H9 (cell line): Measurements from ENCODE around the gene CSTA. TPM values are rescaled to one million over a fixed set of nuclear protein-coding genes. Genes with fewer than 3 reads are reported as not detected.

Experiments
- DNase-seq: peaks from one replicate; pipeline ENCODE4 v3.0.0-alpha.2; 2017
- H2AFZ ChIP-seq: one replicate; pipeline ENCODE4 v1.6.1; 2013; ENCODE audit warnings: mild to moderate bottlenecking, low read length, control low read depth, moderate library complexity
- H2AK5ac ChIP-seq: 2 replicates; pipeline ENCODE4 v1.6.1; 2013; ENCODE audit warnings: low read length, control low read depth, mixed read lengths; ENCODE audit not compliant: insufficient read length
- H2BK120ac ChIP-seq: one replicate; pipeline ENCODE4 v1.6.1; 2013; ENCODE audit warnings: low read depth, mild to moderate bottlenecking, low read length, control low read depth, inconsistent platforms; ENCODE audit not compliant: poor library complexity, severe bottlenecking
- H2BK12ac ChIP-seq: 2 replicates; pipeline ENCODE4 v1.6.1; 2013; ENCODE audit warnings: low read length, control low read depth, mixed read lengths, low read depth; ENCODE audit not compliant: insufficient read length
- H2BK15ac ChIP-seq: 2 replicates; pipeline ENCODE4 v1.6.1; 2013; ENCODE audit warnings: low read depth, low read length, control low read depth
- H2BK20ac ChIP-seq: one replicate; pipeline ENCODE4 v1.6.1; 2013; ENCODE audit warnings: low read depth, mild to moderate bottlenecking, low read length, control low read depth, inconsistent platforms; ENCODE audit not compliant: poor library complexity, severe bottlenecking
- H2BK5ac ChIP-seq: 2 replicates; pipeline ENCODE4 v1.6.1; 2013; ENCODE audit warnings: low read length, control low read depth, mixed read lengths; ENCODE audit not compliant: insufficient read length
- H3K14ac ChIP-seq: 2 replicates; pipeline ENCODE4 v1.6.1; 2013; ENCODE audit warnings: low read length, control low read depth; ENCODE audit not compliant: insufficient read depth
- H3K18ac ChIP-seq: 2 replicates; pipeline ENCODE4 v1.6.1; 2013; ENCODE audit warnings: low read depth, mild to moderate bottlenecking, mixed read lengths, low read length, control low read depth; ENCODE audit not compliant: insufficient read length
- H3K23ac ChIP-seq: 2 replicates; pipeline ENCODE4 v1.6.1; 2013; ENCODE audit warnings: low read length, control low read depth, mixed read lengths, low read depth; ENCODE audit not compliant: insufficient read length
- H3K23me2 ChIP-seq: 2 replicates; pipeline ENCODE4 v1.6.1; 2013; ENCODE audit warnings: low read depth, mild to moderate bottlenecking, mixed read lengths, low read length, control low read depth; ENCODE audit not compliant: insufficient read length, poor library complexity, severe bottlenecking
- H3K27ac ChIP-seq: 2 replicates; pipeline ENCODE4 v1.5.1; 2013; ENCODE audit warnings: low read length, control low read depth, mixed read lengths, low read depth; ENCODE audit not compliant: insufficient read length
- H3K27me3 ChIP-seq: 2 replicates; pipeline ENCODE4 v1.6.1; 2013; ENCODE audit warnings: low read length, control low read depth, inconsistent platforms; ENCODE audit not compliant: insufficient read depth
- H3K4ac ChIP-seq: 2 replicates; pipeline ENCODE4 v1.6.1; 2013; ENCODE audit warnings: low read depth, mild to moderate bottlenecking, control low read depth, inconsistent platforms, low read length, moderate library complexity
- H3K4me1 ChIP-seq: 2 replicates; pipeline ENCODE4 v1.6.1; 2013; ENCODE audit warnings: low read length, control low read depth, inconsistent platforms; ENCODE audit not compliant: insufficient read depth
- H3K4me2 ChIP-seq: 2 replicates; pipeline ENCODE4 v1.6.1; 2013; ENCODE audit warnings: low read length, control low read depth, mixed read lengths; ENCODE audit not compliant: insufficient read length, insufficient read depth
- H3K56ac ChIP-seq: 2 replicates; pipeline ENCODE4 v1.6.1; 2013; ENCODE audit warnings: low read depth, mild to moderate bottlenecking, mixed read lengths, low read length, control low read depth; ENCODE audit not compliant: insufficient read length
- H3K79me1 ChIP-seq: 2 replicates; pipeline ENCODE4 v1.6.1; 2013; ENCODE audit warnings: low read depth, mild to moderate bottlenecking, moderate library complexity, low read length, control low read depth, inconsistent platforms; ENCODE audit not compliant: insufficient read depth, poor library complexity, severe bottlenecking
- H3K79me2 ChIP-seq: 2 replicates; pipeline ENCODE4 v1.6.1; 2013; ENCODE audit warnings: low read length, control low read depth, inconsistent platforms; ENCODE audit not compliant: insufficient read depth
- H3K9ac ChIP-seq: 2 replicates; pipeline ENCODE4 v1.6.1; 2013; ENCODE audit warnings: low read length, control low read depth, mixed read lengths; ENCODE audit not compliant: insufficient read length; ENCODE audit errors: extremely low read depth
- H3K9me3 ChIP-seq: one replicate; pipeline ENCODE4 v1.6.1; 2013; ENCODE audit warnings: low read depth, low read length, inconsistent platforms; ENCODE audit not compliant: control insufficient read depth
- H3T11ph ChIP-seq: one replicate; pipeline ENCODE4 v1.6.1; 2013; ENCODE audit warnings: mild to moderate bottlenecking, low read length, control low read depth, inconsistent platforms
- H4K20me1 ChIP-seq: one replicate; pipeline ENCODE4 v1.6.1; 2013; ENCODE audit not compliant: control insufficient read depth, insufficient read length, insufficient read depth
- H4K5ac ChIP-seq: 2 replicates; pipeline ENCODE4 v1.6.1; 2013; ENCODE audit warnings: low read depth, mild to moderate bottlenecking, mixed read lengths, low read length, control low read depth; ENCODE audit not compliant: insufficient read length
- H4K8ac ChIP-seq: replicated peaks from 2 replicates; pipeline ENCODE4 v1.6.1; 2013; ENCODE audit warnings: low read length, control low read depth, mixed read lengths, low read depth; ENCODE audit not compliant: insufficient read length
- H4K91ac ChIP-seq: 2 replicates; pipeline ENCODE4 v1.6.1; 2013; ENCODE audit warnings: low read depth, mild to moderate bottlenecking, moderate library complexity, mixed read lengths, low read length, control low read depth; ENCODE audit not compliant: insufficient read length
- H3K27ac Mint-ChIP-seq, 3 experiments: 2 replicates in 2 of 3; 3 replicates in 1 of 3; pipeline ENCODE4 v1.8.0; 2020 to 2021; ENCODE audit warnings: mixed read lengths in 3 of 3, mild to moderate bottlenecking in 1 of 3, moderate library complexity in 1 of 3
- H3K27me3 Mint-ChIP-seq: 2 replicates; pipeline ENCODE4 v1.8.0; 2021; ENCODE audit warnings: low read depth, mild to moderate bottlenecking, moderate library complexity, mixed read lengths
- H3K36me3 Mint-ChIP-seq, 3 experiments: 2 replicates in 2 of 3; 3 replicates in 1 of 3; pipeline ENCODE4 v1.8.0; 2020 to 2021; ENCODE audit warnings: low read depth in 3 of 3, mixed read lengths in 3 of 3; ENCODE audit not compliant: insufficient read depth in 1 of 3
- H3K4me1 Mint-ChIP-seq, 2 experiments: 2 replicates each; pipeline ENCODE4 v1.8.0; 2020; ENCODE audit warnings: mixed read lengths in 2 of 2
- H3K4me3 Mint-ChIP-seq, 2 experiments: 2 replicates in 1 of 2; 3 replicates in 1 of 2; pipeline ENCODE4 v1.8.0; 2020 to 2021; ENCODE audit warnings: mild to moderate bottlenecking in 2 of 2, mixed read lengths in 2 of 2, moderate library complexity in 1 of 2
- H3K9me3 Mint-ChIP-seq, 2 experiments: 2 replicates in 1 of 2; 3 replicates in 1 of 2; pipeline ENCODE4 v1.8.0; 2020; ENCODE audit warnings: mild to moderate bottlenecking in 2 of 2, mixed read lengths in 2 of 2, moderate library complexity in 1 of 2
- WGBS: extraction: QIAGEN DNeasy Blood & Tissue Kit; methylation state at CpG from one replicate; pipeline ENCODE4 v1.1.7; 2013; ENCODE audit warnings: missing lambda C conversion rate, low lambda C conversion rate, mixed read lengths; ENCODE audit not compliant: insufficient read length; ENCODE audit errors: extremely low coverage; 5-methylcytosine and 5-hydroxymethylcytosine counted together
- total RNA-seq: library from RNA; stranded (reverse); gene quantifications from 2 replicates; pipeline ENCODE4 v1.2.1, GENCODE V29; 2021
- TF ChIP-seq, protein P1 (sequence below): fragments of 200-600 bp; sonication (generic); conservative IDR thresholded peaks from 3 replicates; pipeline ENCODE4 v1.8.0; 2021; ENCODE audit warnings: antibody characterized with exemption, mild to moderate bottlenecking

CSTA gene
- total RNA-seq, 1 experiment from 2014 or later: not detected

DNA sequence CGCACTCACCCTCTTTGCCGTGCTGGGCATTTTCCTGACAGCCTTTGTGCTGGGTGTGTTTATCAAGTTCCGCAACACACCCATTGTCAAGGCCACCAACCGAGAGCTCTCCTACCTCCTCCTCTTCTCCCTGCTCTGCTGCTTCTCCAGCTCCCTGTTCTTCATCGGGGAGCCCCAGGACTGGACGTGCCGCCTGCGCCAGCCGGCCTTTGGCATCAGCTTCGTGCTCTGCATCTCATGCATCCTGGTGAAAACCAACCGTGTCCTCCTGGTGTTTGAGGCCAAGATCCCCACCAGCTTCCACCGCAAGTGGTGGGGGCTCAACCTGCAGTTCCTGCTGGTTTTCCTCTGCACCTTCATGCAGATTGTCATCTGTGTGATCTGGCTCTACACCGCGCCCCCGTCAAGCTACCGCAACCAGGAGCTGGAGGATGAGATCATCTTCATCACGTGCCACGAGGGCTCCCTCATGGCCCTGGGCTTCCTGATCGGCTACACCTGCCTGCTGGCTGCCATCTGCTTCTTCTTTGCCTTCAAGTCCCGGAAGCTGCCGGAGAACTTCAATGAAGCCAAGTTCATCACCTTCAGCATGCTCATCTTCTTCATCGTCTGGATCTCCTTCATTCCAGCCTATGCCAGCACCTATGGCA is 41.1 kb upstream of the CSTA start:
- Histone ChIP-seq H3K4me1 (no peaks in the 10 kb centered on the region), H2AFZ (no peak overlapping the region), H3K14ac (no peak overlapping the region), H3K23ac (no peak overlapping the region), H3K27ac (no peak overlapping the region), H3K79me2 (no peaks in the 10 kb centered on the region), H3K9ac (no peak overlapping the region), H3K27me3 (no peaks in the 10 kb centered on the region), H4K8ac (no peak overlapping the region), H3K4me2 (no peak overlapping the region), H3K9me3 (no peaks in the 10 kb centered on the region), H2BK15ac (no peak overlapping the region), H3K56ac (no peak overlapping the region), H4K5ac (no peak overlapping the region), H2BK5ac (no peak overlapping the region), H4K20me1 (no peaks in the 10 kb centered on the region), H4K91ac (no peak overlapping the region), H3K23me2 (no peaks in the 10 kb centered on the region), H2BK12ac (no peak overlapping the region), H2BK120ac (no peak overlapping the region), H3K79me1 (no peaks in the 10 kb centered on the region), H3T11ph (no peak overlapping the region), H2BK20ac (no peak overlapping the region), H3K18ac (no peak overlapping the region), H3K4ac (no peak overlapping the region), H2AK5ac (no peak overlapping the region)
- no peaks in the 10 kb centered on the region for H3K4me1 Mint-ChIP-seq
- WGBS: no CpG with 5 or more reads among the region's 22 CpGs
- no peak overlapping the region for H3K4me3 Mint-ChIP-seq
- H3K27me3 Mint-ChIP-seq: peaks cover 9% of the 10 kb centered on the region
- TF ChIP-seq, protein P1, sequence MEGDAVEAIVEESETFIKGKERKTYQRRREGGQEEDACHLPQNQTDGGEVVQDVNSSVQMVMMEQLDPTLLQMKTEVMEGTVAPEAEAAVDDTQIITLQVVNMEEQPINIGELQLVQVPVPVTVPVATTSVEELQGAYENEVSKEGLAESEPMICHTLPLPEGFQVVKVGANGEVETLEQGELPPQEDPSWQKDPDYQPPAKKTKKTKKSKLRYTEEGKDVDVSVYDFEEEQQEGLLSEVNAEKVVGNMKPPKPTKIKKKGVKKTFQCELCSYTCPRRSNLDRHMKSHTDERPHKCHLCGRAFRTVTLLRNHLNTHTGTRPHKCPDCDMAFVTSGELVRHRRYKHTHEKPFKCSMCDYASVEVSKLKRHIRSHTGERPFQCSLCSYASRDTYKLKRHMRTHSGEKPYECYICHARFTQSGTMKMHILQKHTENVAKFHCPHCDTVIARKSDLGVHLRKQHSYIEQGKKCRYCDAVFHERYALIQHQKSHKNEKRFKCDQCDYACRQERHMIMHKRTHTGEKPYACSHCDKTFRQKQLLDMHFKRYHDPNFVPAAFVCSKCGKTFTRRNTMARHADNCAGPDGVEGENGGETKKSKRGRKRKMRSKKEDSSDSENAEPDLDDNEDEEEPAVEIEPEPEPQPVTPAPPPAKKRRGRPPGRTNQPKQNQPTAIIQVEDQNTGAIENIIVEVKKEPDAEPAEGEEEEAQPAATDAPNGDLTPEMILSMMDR: no peak
- no peaks in the 10 kb centered on the region for H3K36me3 Mint-ChIP-seq
- H3K9me3 Mint-ChIP-seq: no peaks in the 10 kb centered on the region
- no peak for DNase-seq
- no peak overlapping the region for H3K27ac Mint-ChIP-seq
